NCI-H128 (cell line): ENCODE data around the gene CAPNS2.
"Not testable (repeated sequence)": the region's sequence is repeated elsewhere in the genome, so short reads cannot be mapped to it uniquely, and the experiment has no call there.

Source experiments
- DNase-seq: peaks from one replicate; lab custom pipeline; 2025; ENCODE audit not compliant: unreplicated experiment; lab: John Stamatoyannopoulos, UW

Gene CAPNS2

GRCh38 chr16:55567382-55567781 lies 898 bp downstream of the CAPNS2 start:
- DNase-seq = no peak

GRCh38 chr16:55568207-55568606 lies 1.7 kb downstream of the CAPNS2 start:
- DNase-seq = no peak

GRCh38 chr16:55569025-55569424 lies 2.5 kb downstream of the CAPNS2 start:
- DNase-seq = no peak

GRCh38 chr16:55570159-55570558 lies 3.7 kb downstream of the CAPNS2 start:
- no peak for DNase-seq

GRCh38 chr16:55571191-55571897 lies 4.9 kb downstream of the CAPNS2 start:
- DNase-seq = no peak

- DNase-seq = no peak
These were observed 6.0 kb downstream of the CAPNS2 start for GRCh38 chr16:55572439-55572838.

- no peak for DNase-seq
These were observed 8.3 kb downstream of the CAPNS2 start for GRCh38 chr16:55574811-55575210.

GRCh38 chr16:55575496-55575895 lies 9.0 kb downstream of the CAPNS2 start:
- no peak for DNase-seq

- no peak for DNase-seq
These were observed 9.9 kb downstream of the CAPNS2 start for GRCh38 chr16:55576384-55576783.

- no peak for DNase-seq
These were observed 11.4 kb downstream of the CAPNS2 start for GRCh38 chr16:55577887-55578286.

GRCh38 chr16:55585631-55586030 lies 19.1 kb downstream of the CAPNS2 start:
- no peak for DNase-seq

- DNase-seq = no peak
These were observed 22.3 kb downstream of the CAPNS2 start for GRCh38 chr16:55588799-55589198.

GRCh38 chr16:55592306-55592705 lies 25.8 kb downstream of the CAPNS2 start:
- DNase-seq = no peak

- no peak for DNase-seq
These were observed 31.4 kb downstream of the CAPNS2 start for GRCh38 chr16:55597928-55598327.

GRCh38 chr16:55605754-55606336 lies 39.4 kb downstream of the CAPNS2 start:
- DNase-seq = no peak

GRCh38 chr16:55613613-55614335 lies 47.3 kb downstream of the CAPNS2 start:
- DNase-seq = no peak

GRCh38 chr16:55615071-55615470 lies 48.6 kb downstream of the CAPNS2 start:
- no peak for DNase-seq

- not testable (repeated sequence) for DNase-seq
These were observed 49.2 kb downstream of the CAPNS2 start for GRCh38 chr16:55615670-55616069.
